ENCODE data around the gene RFC2.
A peak's percentile ranks its signal among the peaks of the same experiment; 100 is the strongest.

The RFC2 gene

GRCh38 chr7:74254129-74254857 lies at the start of gene RFC2:
TSS of gene RFC2 (minus strand) at chr7:74254399. CDS start at chr7:74254383, 16 bp downstream.
- H3K4me3 ChIP-seq, result peak within 1 kb of the TSS; percentile 86
- TF ChIP-seq CTCF (IDR thresholded peaks at IDR 0.05), result no peak
- peak; percentile 97 for DNase-seq (ENCODE audit: low spot score)
- peak within 1 kb of the TSS; percentile 86 to 99 for H3K27ac ChIP-seq

GRCh38 chr7:74302745-74303221 lies 48.6 kb upstream of the RFC2 start:
- TF ChIP-seq CTCF (IDR thresholded peaks at IDR 0.05), result no peak
- DNase-seq (ENCODE audit: low spot score), result no peak
- H3K27ac ChIP-seq, result no peak overlapping the region
- H3K4me3 ChIP-seq, result no peak overlapping the region

- no peak for DNase-seq (ENCODE audit: low spot score)
Measured at GRCh38 chr7:74300926-74301325, 46.7 kb upstream of the RFC2 start.

GRCh38 chr7:74299401-74299800 lies 45.2 kb upstream of the RFC2 start:
- TF ChIP-seq CTCF (IDR thresholded peaks at IDR 0.05), result no peak
- no peak overlapping the region for H3K4me3 ChIP-seq
- H3K27ac ChIP-seq, result no peak overlapping the region
- no peak for DNase-seq (ENCODE audit: low spot score)

More at GRCh38 chr7:74300926-74301325, 46.7 kb upstream of the RFC2 start:
- no peak for TF ChIP-seq CTCF (IDR thresholded peaks at IDR 0.05)
- H3K4me3 ChIP-seq, result no peak overlapping the region
- no peak overlapping the region for H3K27ac ChIP-seq

GRCh38 chr7:74297516-74298233 lies 43.5 kb upstream of the RFC2 start:
- no peak overlapping the region for H3K27ac ChIP-seq
- H3K4me3 ChIP-seq, result no peak overlapping the region
- TF ChIP-seq CTCF (IDR thresholded peaks at IDR 0.05), result no peak
- DNase-seq (ENCODE audit: low spot score), result no peak

- peak overlapping the region in 1 of 2 donors; percentile 38 for H3K27ac ChIP-seq
- TF ChIP-seq CTCF (IDR thresholded peaks at IDR 0.05), result no peak
- no peak for DNase-seq (ENCODE audit: low spot score)
- peak overlapping the region; percentile 1 for H3K4me3 ChIP-seq
Measured at GRCh38 chr7:74294191-74294998, 40.2 kb upstream of the RFC2 start.

Measured in coronary artery (tissue), 2 donors.